GM18499 (cell line): Measurements from ENCODE around the gene SIRT6.
"Not testable (repeated sequence)": the region's sequence is repeated elsewhere in the genome, so short reads cannot be mapped to it uniquely, and the experiment has no call there.

Experiments
- ATAC-seq: cut with Tn5 transposase; IDR thresholded peaks from one replicate; pipeline ENCODE4 v1.9.1; 2021; ENCODE audit warnings: moderate number of reproducible peaks; ENCODE audit not compliant: insufficient read depth, unreplicated experiment

The SIRT6 gene

DNA sequence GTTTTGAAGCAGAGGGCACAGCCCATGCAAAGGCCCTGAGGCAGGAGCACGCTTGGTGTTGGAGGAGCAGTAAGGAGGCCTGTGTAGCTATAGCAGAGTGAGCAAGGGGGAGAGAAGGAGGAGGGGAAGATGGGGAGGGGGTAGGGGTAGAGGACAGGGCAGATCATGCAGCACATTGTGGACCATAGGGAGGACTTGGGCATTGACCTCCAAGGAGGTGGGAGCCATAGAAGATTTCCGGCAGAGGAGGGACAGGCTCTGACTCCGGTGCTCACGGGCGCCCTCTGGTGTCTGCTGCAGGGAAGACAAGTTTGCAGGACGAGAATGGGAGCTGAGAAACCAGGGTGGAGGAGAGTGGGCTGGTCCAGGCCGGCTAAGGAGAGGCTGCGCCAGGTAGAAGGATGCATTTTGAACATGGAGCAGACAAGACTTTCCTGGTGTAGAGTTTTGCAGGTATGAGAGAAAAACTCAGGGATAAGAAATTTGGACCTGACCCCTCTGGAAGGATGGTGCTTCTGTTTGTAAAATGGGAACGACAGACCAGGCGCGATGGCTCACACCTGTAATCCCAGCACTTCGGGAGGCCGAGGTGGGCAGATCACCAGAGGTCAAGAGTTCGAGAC lies 42.6 kb downstream of the SIRT6 start:
- ATAC-seq, result no peak

DNA sequence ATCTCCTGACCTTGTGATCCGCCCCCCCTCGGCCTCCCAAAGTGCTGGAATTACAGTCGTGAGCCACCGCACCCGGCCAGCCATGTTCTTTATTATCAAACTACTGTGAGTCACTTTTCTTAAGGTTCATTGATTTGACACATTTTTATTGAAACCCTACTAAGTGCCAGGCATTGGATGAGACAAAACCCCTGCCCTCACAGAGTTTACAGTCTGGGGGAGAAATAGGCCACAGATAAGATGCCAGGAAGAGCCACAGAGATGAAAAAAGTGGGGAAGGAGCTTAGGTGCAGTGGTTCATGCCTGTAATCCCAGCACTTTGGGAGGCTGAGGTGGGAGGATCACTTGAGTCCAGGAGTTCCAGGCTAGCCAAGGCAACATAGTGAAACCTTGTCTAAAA lies 43.9 kb downstream of the SIRT6 start:
- no peak for ATAC-seq

GRCh38 chr19:4136680-4137088 lies 45.7 kb downstream of the SIRT6 start:
- ATAC-seq, result no peak

DNA sequence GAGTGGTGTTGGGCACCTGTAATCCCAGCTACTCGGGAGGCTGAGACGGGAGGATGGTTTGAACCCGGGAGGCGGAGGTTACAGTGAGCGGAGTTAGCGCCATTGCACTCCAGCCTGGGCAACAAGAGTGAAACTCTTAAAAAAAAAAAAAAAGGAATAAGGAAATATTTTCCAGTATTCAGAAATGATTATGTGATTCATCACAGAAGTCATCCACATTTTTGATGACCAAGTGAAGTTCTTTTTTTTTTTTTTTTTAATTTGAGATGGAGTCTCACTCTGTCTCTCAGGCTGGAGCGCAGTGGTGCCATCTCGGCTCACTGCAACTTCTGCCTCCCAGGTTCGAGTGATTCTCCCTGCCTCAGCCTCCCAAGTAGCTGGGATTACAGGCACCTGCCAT lies 47.0 kb downstream of the SIRT6 start:
- ATAC-seq, result not testable (repeated sequence)

- ATAC-seq, result no peak
These were observed 48.0 kb downstream of the SIRT6 start for GRCh38 chr19:4134351-4134750.

DNA sequence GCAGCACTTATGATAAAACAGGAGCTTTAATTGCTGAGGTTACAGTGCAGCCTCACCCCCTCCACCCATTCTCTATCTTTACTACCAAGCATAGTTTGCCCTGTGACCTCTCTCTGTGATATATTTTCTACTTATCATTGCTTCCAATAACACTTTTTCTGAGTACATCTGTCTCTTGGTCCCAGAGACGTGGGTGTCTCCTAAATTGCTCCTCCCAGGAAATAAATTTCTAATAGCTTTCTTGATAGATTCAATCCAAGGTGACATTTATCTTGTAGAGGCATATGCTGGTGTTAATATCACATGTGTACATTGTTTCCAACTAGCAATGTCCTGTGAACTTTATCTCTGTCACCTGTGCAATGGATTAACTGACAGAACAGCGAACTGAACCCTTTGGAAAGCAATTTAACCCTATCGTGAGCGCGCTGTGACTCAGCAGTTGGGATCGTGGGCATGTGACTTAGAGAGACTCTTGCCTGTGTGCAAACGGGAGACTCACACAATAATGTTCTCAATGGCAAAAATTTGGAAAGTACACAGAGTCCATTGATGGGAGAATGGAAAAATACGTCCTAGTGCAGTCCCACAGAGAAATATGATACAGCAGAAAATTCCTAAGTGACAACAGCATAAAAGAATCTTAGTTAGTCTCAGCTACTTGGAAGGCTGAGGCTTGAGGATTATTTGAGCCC lies 51.5 kb downstream of the SIRT6 start:
- ATAC-seq, result no peak

DNA sequence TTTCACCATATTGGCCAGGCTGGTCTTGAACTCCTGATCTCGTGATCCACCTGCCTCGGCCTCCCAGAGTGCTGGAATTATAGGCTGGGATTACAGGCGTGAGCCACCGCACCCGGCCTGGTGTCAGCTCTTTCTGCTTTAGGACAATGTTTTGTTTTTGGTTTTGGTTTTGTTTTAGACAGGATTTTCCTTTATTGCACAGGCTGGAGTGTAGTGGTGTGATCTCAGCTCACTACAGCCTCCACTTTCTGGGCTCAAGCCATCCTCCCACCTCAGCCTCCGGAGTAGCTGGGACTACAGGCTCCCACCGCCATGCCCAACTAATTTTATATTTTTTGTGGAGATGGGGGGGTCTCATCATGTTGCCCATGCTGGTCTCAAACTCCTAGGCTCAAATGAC lies 53.3 kb downstream of the SIRT6 start:
- ATAC-seq, result not testable (repeated sequence)

DNA sequence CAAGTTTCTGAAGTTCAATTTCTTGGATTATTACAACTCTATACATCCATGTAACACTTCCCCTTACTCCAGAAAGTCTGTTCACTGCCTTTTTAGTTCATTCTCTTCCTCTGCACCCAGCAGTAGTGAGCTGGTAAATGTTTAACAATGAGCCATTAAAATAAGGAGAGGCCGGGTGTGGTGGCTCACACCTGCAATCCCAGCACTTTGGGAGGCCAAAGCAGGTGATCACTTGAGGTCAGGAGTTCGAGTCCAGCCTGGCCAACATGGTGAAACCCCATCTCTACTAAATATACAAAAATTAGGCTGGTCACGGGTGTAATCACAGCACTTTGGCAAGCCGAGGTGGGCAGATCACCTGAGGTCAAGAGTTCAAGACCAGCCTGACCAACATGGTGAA lies 55.0 kb downstream of the SIRT6 start:
- ATAC-seq, result not testable (repeated sequence)

GRCh38 chr19:4124638-4125037 lies 57.7 kb downstream of the SIRT6 start:
- no peak for ATAC-seq
